ENCODE data around the gene TMEM9B. TPM values are rescaled to one million over a fixed set of nuclear protein-coding genes. Genes with fewer than 3 reads are reported as not detected.

Gene TMEM9B
- total and polyA plus RNA-seq, 9 of the 15 experiments (the other 6 are each of a cell fraction or from before 2014, with no cell fraction given): 7.7 to 20.0 (median 14.0) TPM

GRCh38 chr11:8964324-8965320 lies at the start of gene TMEM9B (continued):
- TF ChIP-seq SIN3B (IDR thresholded peaks at IDR 0.05; ENCODE audit: low read depth) (peak; percentile 94), PHTF2 (CRISPR knock-in tag; IDR thresholded peaks at IDR 0.05) (no peak), ZNF253 (CRISPR knock-in tag; conservative IDR thresholded peaks at IDR 0.05) (no peak), FUS (optimal IDR thresholded peaks at IDR 0.05; ENCODE audit: low read depth, low read length) (peak; percentile 45), NONO (IDR thresholded peaks at IDR 0.05; ENCODE audit: low read depth in 2 of 2, low read length in 1 of 2) (peak; percentile 33 to 68; a peak in 2 of 4 replicates), ZNF395 (CRISPR knock-in tag; IDR thresholded peaks at IDR 0.05) (peak; percentile 84; the same call in 1 of the 2 replicates), NR2C1 (IDR thresholded peaks at IDR 0.05) (peak; percentile 98), NR2C1 (tag; IDR thresholded peaks at IDR 0.05) (peak; percentile 98), SRF (CRISPR knock-in tag; IDR thresholded peaks at IDR 0.05) (0 out of 4 replicates have a peak, but pooled peaks of 1 of the 2 experiments have one; percentile 26), ESRRA (IDR thresholded peaks at IDR 0.05; ENCODE audit: borderline replicate concordance, low read depth) (peak; percentile 87), RREB1 (CRISPR knock-in tag; IDR thresholded peaks at IDR 0.05) (0 out of 2 replicates have a peak, but pooled peaks have one; percentile 28)

Data from K562 (cell line).